ENCODE results near the gene CZIB. TPM values are rescaled to one million over a fixed set of nuclear protein-coding genes. Genes with fewer than 3 reads are reported as not detected.

CZIB gene
- total and polyA plus RNA-seq, 2 of the 8 experiments (the other 6 are each of a cell fraction or from before 2014, with no cell fraction given), result 46.5 to 48.0 TPM

GRCh38 chr1:53206735-53207379 lies 13.6 kb downstream of the CZIB start (continued):
- TF ChIP-seq CTCF (IDR thresholded peaks at IDR 0.05; ENCODE audit: control extremely low read depth in 1 of 3, insufficient read depth in 1 of 3, low read depth in 1 of 3, low read length in 3 of 3) (no peak), GTF2F1 (IDR thresholded peaks at IDR 0.05; ENCODE audit: borderline replicate concordance, low read depth, low read length) (no peak), CEBPB (IDR thresholded peaks at IDR 0.05; ENCODE audit: low read depth, low read length) (no peak), POLR2AphosphoS5 (IDR thresholded peaks at IDR 0.05; ENCODE audit: low read depth, low read length) (no peak), POLR2A (IDR thresholded peaks at IDR 0.05; ENCODE audit: control extremely low read depth in 1 of 2, low read depth in 2 of 2, low read length in 2 of 2) (no peak), RNF2 (IDR thresholded peaks at IDR 0.05; ENCODE audit: borderline replicate concordance, low read depth, low read length, missing control alignments, poor library complexity, severe bottlenecking) (no peak), HDAC2 (IDR thresholded peaks at IDR 0.05; ENCODE audit: borderline replicate concordance in 1 of 2, low read depth in 2 of 2, low read length in 2 of 2) (no peak), SIN3A (conservative IDR thresholded peaks at IDR 0.05 in 1 of 2, IDR thresholded peaks at IDR 0.05 in 1 of 2; ENCODE audit: low read depth in 1 of 2, low read length in 2 of 2) (no peak), EZH2 (IDR thresholded peaks at IDR 0.05; ENCODE audit: low read depth, low read length, severe bottlenecking) (no peak), TAF1 (IDR thresholded peaks at IDR 0.05; ENCODE audit: low read depth, low read length) (no peak)
